Activated CD4-positive, alpha-beta memory T cell treated with anti-CD3 and anti-CD28 coated beads for 36 hours (primary cell): ENCODE data around the gene COPRS. TPM values are rescaled to one million over a fixed set of nuclear protein-coding genes. Genes with fewer than 3 reads are reported as not detected.
A peak's percentile ranks its signal among the peaks of the same experiment; 100 is the strongest.

Experiments
- CTCF ChIA-PET: fragments of 350-600 bp; sonication (Branson Sonifier 250); formaldehyde crosslinking; loops from one replicate; lab custom pipeline; 2021; ENCODE audit warnings: antibody characterized with exemption, inconsistent platforms; lab: Charles Lee
- POLR2A ChIA-PET: fragments of 350-600 bp; sonication (Branson Sonifier 250); formaldehyde crosslinking; loops from one replicate; lab custom pipeline; 2021; ENCODE audit warnings: antibody characterized with exemption; lab: Charles Lee
- DNase-seq: peaks from one replicate; pipeline ENCODE4 v3.0.0-alpha.2; 2020
- H3K27ac Mint-ChIP-seq: one replicate; pipeline ENCODE4 v1.8.0; 2021; ENCODE audit warnings: mixed read lengths
- H3K27me3 Mint-ChIP-seq: one replicate; pipeline ENCODE4 v1.8.0; 2021; ENCODE audit warnings: mixed read lengths
- H3K36me3 Mint-ChIP-seq: one replicate; pipeline ENCODE4 v1.8.0; 2021; ENCODE audit warnings: mixed read lengths
- H3K4me1 Mint-ChIP-seq: one replicate; pipeline ENCODE4 v1.8.0; 2021; ENCODE audit warnings: low read depth, mixed read lengths
- H3K4me3 Mint-ChIP-seq: one replicate; pipeline ENCODE4 v1.8.0; 2021; ENCODE audit warnings: mild to moderate bottlenecking, mixed read lengths
- H3K9me3 Mint-ChIP-seq: one replicate; pipeline ENCODE4 v1.8.0; 2021; ENCODE audit warnings: mixed read lengths
- intact Hi-C: fragments of 100-400 bp; cut with micrococcal nuclease; formaldehyde crosslinking; loops from one replicate; pipeline ENCODE4 v1.15.1; 2023
- total RNA-seq, 2 experiments: library from RNA; stranded (reverse); gene quantifications; one replicate each; pipeline ENCODE4 v1.2.3, GENCODE V29; 2021

COPRS gene, protein sequence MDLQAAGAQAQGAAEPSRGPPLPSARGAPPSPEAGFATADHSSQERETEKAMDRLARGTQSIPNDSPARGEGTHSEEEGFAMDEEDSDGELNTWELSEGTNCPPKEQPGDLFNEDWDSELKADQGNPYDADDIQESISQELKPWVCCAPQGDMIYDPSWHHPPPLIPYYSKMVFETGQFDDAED
- total RNA-seq: 10 to 100 TPM; 49.6 to 50.3 TPM

DNA sequence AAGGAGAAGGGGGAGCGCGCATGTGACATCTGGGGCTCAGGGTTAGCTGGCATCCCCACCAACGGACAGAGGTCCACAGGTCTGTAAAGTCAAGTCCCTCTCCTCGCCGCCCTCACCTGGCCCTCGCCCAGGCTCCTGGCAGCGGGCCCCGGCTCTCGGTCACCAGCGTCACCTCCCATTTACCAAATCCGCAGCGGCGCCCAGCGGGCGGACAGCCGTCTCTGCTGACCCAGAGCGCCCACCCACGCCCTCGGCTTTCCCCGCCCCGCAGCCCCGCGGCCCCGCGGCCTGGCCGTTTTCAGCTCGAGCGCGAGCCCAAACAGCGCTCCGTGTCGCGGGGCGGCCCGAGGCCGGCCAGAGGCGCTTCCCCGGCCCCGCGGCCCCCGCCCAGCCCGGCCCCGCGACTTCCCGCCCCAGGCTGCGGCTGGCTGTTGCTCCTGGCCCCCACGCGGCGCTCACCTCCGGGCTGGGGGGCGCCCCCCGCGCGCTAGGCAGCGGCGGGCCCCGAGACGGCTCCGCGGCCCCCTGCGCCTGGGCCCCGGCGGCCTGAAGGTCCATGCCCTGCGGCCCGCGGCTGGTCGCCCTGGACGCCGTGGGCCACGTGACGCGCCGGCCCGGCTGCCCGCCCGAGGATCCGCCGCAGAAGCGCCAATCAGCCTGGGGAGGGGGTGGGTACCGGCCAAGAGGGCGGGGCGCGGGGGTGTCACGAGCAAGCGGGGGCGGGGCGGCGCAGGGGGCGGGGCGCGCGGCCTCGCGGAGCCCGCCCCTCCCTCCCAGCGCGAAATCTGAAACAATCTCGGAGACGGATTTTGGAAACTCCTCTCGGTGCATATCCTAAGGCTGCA, at the start of gene COPRS:
Gene COPRS, minus strand, starts transcription at position 603 of the 845 bp plus-strand sequence. Its CDS starts 45 bp downstream, at position 558.
- peak; percentile 87 for DNase-seq
- Mint-ChIP-seq H3K4me3 (peak within 1 kb of the TSS; percentile 86), H3K4me1 (peaks cover 18% of the 10 kb centered on the region), H3K9me3 (no peaks in the 10 kb centered on the region), H3K36me3 (peaks cover 8% of the 10 kb centered on the region), H3K27ac (peak within 1 kb of the TSS; percentile 73), H3K27me3 (no peaks in the 10 kb centered on the region)
- CTCF ChIA-PET: interaction anchor here (0.7 to 6.3 kb wide), 3 partner anchors 16 to 281 kb away, joined by 3 to 44 read pairs (median 3); partner anchors contain the start of gene UTP6
- POLR2A ChIA-PET: interaction anchor here (0.6 to 0.9 kb wide), 3 partner anchors 42 to 78 kb away, joined by 3 read pairs; partner anchors contain the start of genes SUZ12 and UTP6
- intact Hi-C loops: loop anchor here (1.0 kb wide), 1 partner anchor 42 kb away; the partner anchor contains the start of gene UTP6

DNA sequence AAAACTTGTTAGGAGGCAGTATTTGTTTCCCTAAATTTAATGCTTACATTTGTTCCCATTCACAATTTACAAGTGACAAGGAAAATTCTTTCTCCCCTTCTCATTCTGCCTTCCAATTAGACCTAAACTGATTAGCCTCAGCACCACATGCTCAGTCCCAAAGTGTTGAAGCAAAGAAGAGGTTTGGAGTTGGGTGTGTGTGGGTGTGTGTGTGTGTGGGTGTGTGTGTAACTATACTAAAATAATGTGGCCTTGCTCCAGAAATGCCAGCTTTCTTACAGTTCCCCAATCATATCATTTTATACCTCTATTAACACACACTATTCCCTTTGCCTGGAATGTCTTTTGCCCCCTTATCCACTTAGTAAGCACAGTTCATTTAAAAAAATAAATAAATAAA, 49.3 kb upstream of the COPRS start:
- DNase-seq: no peak
- intact Hi-C loops: loop anchor here (10.0 kb wide), 1 partner anchor 354 kb away; no protein-coding TSS in a partner anchor
- Mint-ChIP-seq H3K27me3 (peaks cover 4% of the 10 kb centered on the region), H3K4me3 (no peak overlapping the region), H3K36me3 (no peaks in the 10 kb centered on the region), H3K27ac (no peak overlapping the region), H3K4me1 (peaks cover 4% of the 10 kb centered on the region), H3K9me3 (no peaks in the 10 kb centered on the region)
- ChIA-PET CTCF (no interaction called here), POLR2A (no interaction called here)

DNA sequence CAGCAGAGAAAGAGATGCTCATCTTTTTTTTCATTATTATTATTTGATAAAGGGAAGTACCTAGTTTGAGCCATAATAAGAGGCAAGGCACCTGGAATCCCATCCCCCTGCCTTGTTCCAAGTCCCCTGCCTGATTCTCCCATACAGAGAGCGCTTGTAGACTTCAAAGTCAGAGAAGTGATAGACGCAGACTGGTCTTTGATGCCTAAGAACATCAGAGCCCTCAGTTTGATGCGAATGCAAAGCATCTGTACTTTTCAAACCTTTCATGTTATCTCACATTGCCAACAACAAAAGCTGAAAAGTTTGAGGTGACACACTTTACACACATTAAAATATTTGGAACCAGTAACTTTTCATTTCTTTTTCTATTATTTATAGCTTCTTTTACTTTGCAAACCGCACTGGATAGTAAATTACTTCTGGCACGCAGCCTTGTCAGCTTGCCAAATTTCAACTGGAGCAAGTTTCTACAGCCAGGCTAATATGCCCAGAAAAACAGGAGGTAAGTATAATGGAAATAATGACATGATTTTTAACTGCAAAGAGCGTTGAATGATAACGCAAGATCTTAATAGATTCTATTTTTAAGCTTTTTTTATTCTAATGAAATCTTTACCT, 48.4 kb upstream of the COPRS start:
- no peak for DNase-seq
- Mint-ChIP-seq H3K36me3 (no peaks in the 10 kb centered on the region), H3K9me3 (no peaks in the 10 kb centered on the region), H3K4me3 (no peak overlapping the region), H3K4me1 (peaks cover 10% of the 10 kb centered on the region), H3K27me3 (peaks cover 4% of the 10 kb centered on the region), H3K27ac (no peak overlapping the region)
- ChIA-PET CTCF (no interaction called here), POLR2A (no interaction called here)
- intact Hi-C loops: loop anchor here (10.0 kb wide), 1 partner anchor 353 kb away; no protein-coding TSS in a partner anchor

DNA sequence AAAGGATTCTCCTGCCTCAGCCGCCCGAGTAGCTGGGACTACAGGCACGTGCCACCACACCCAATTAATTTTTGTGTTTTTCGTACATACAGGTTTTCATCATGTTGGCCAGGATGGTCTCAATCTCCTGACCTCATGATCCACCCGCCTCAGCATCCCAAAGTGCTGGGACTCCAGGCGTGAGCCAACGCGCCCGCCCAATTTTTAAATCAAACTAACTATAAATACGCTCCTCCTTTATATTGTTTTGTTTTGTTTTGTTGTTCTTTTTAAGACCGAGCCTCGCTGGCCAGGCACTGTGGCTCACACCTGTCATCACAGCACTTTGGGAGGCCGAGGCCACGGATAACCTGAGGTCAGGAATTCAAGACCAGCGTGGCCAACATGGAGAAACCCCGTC, 44.4 kb upstream of the COPRS start:
- intact Hi-C loops: loop anchor here (2.0 to 10.0 kb wide), 4 partner anchors 234 to 409 kb away; no protein-coding TSS in a partner anchor
- DNase-seq: no peak
- Mint-ChIP-seq H3K27me3 (peaks cover 1% of the 10 kb centered on the region), H3K27ac (no peak overlapping the region), H3K36me3 (peaks cover under 1% of the 10 kb centered on the region), H3K4me1 (peaks cover 17% of the 10 kb centered on the region), H3K4me3 (no peak overlapping the region), H3K9me3 (no peaks in the 10 kb centered on the region)
- ChIA-PET CTCF (interaction anchor here (1.4 kb wide), 2 partner anchors 236 to 239 kb away, joined by 3 to 4 read pairs; partner anchors contain the start of gene RHOT1), POLR2A (interaction anchor here (1.2 kb wide), 1 partner anchor 8 kb away, joined by 4 read pairs; no protein-coding TSS in a partner anchor)

DNA sequence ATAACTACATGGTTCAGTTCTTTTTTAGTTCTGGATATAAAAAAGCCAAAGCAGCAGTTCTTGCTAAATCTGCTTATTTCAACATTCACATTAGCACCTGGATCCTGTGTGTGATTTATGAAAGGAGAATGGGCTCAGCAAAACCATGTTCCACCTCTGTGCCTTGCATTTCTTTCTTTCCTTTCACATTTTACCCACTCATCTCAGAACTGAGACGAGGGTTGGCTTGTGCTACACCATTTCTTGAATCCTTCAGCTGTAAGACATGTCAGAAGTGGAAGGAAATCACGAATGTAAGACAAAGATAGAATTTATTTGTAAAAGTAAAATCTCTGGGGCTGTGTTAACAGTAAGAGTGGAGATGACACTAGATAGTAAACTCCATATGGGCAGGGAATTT, 43.6 kb upstream of the COPRS start:
- no peak overlapping the region for H3K4me3 Mint-ChIP-seq
- no peaks in the 10 kb centered on the region for H3K9me3 Mint-ChIP-seq
- H3K27ac Mint-ChIP-seq: peak overlapping the region; percentile 70
- ChIA-PET CTCF (interaction anchor here (1.0 to 1.4 kb wide), 3 partner anchors 9 to 239 kb away, joined by 3 to 4 read pairs (median 4); partner anchors contain the start of gene RHOT1), POLR2A (interaction anchor here (1.2 kb wide), 1 partner anchor 9 kb away, joined by 4 read pairs; no protein-coding TSS in a partner anchor)
- peak; percentile 52 for DNase-seq
- intact Hi-C loops: loop anchor here (2.0 to 10.0 kb wide), 4 partner anchors 235 to 408 kb away; no protein-coding TSS in a partner anchor
- peaks cover 6% of the 10 kb centered on the region for H3K36me3 Mint-ChIP-seq
- H3K27me3 Mint-ChIP-seq: no peaks in the 10 kb centered on the region
- H3K4me1 Mint-ChIP-seq: peaks cover 19% of the 10 kb centered on the region

DNA sequence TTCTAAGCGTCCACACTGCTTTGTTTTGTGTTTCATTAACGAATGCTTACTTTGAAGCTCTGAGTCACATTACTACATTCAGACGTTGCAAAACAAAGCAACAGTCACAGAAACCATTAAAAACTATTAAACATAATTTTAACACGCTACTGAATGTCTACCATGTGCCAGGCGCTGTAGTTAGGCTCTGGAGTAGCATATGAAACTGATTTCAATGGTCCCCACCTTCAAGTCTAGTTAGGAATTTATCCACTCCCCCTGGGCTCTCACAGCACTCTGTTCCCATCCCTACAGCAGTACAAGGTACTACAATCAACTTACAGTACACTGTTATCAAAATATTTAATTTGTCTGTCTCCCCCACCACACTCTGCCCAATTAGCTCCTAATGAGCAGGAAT, 41.8 kb upstream of the COPRS start:
- Mint-ChIP-seq H3K27ac (no peak overlapping the region), H3K4me1 (peaks cover 18% of the 10 kb centered on the region), H3K9me3 (no peaks in the 10 kb centered on the region), H3K36me3 (peaks cover 13% of the 10 kb centered on the region), H3K27me3 (no peaks in the 10 kb centered on the region), H3K4me3 (no peak overlapping the region)
- no peak for DNase-seq
- CTCF ChIA-PET: interaction anchor here (0.5 to 1.4 kb wide), 15 partner anchors 8 to 239 kb away, joined by 3 to 6 read pairs (median 3); partner anchors contain the start of genes COPRS, LRRC37B and SUZ12
- POLR2A ChIA-PET: interaction anchor here (1.1 to 2.1 kb wide), 3 partner anchors 37 to 43 kb away, joined by 3 to 11 read pairs (median 3); partner anchors contain the start of genes COPRS and SUZ12
- intact Hi-C loops: loop anchor here (1.0 to 10.0 kb wide), 8 partner anchors 18 to 346 kb away; partner anchors contain the start of genes COPRS and LRRC37B

DNA sequence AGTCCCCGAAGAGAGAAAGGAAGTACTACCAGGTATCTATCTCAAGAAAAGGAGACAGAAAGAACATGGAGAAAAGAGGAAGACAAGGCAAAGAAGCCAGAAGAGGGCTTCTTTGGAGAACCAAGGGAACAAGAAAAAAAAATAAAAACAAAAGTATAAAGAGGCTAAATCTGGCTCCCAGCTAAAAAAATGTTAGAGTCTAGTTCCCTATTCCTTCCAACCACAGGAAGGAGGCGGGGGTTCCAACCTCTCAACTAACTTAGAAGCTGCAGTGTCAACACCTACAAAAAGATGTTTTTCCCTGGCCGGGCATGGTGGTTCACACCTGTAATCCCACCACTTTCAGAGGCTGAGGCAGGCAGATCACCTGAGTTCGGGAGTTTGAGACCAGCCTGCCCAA, 29.1 kb upstream of the COPRS start:
- Mint-ChIP-seq H3K27me3 (no peaks in the 10 kb centered on the region), H3K9me3 (no peaks in the 10 kb centered on the region), H3K4me3 (no peak overlapping the region), H3K4me1 (no peaks in the 10 kb centered on the region), H3K27ac (no peak overlapping the region), H3K36me3 (peaks cover 47% of the 10 kb centered on the region)
- ChIA-PET POLR2A (no interaction called here), CTCF (no interaction called here)
- no peak for DNase-seq
- intact Hi-C loops: no loop called here

DNA sequence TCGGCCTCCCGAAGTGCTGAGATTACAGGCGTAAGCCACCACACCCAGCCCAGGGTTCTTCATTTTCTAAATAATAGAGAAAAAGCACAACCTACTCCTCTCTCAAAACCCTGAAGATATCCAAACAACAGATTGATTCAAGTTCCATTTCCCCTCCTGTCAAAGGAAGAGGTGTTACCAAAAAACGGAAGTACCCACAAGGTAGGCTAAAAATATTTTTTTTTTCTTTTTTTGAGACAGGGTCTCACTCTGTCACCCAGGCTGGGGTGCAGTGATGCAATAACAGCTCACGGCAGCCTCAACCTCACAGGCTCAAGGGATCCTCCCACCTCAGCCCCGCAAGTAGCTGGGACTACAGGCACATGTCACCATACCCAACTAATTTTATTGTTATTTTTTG, 23.5 kb upstream of the COPRS start:
- Mint-ChIP-seq H3K4me3 (no peak overlapping the region), H3K36me3 (peaks cover 39% of the 10 kb centered on the region)

DNA sequence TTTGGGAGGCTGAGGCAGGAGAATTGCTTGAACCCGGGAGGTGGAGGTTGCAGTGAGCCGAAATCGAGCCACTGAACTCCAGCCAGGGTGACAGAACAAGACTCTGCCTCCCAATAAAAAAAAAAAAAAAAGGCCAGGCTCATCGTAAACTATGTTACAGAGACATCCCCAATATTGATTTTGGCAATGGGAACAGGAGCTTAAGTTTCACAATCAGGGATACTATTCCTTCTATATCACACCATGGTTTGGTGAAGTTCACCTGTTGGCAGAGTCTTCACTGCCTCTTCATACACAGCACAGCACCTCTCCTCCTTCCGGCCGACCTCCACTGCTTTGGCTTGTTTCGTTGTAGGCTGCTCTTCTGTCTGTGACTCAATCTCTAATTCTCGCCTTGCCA, 21.3 kb upstream of the COPRS start:
- Mint-ChIP-seq H3K27me3 (no peaks in the 10 kb centered on the region), H3K27ac (no peak overlapping the region), H3K9me3 (no peaks in the 10 kb centered on the region), H3K4me1 (peaks cover 14% of the 10 kb centered on the region), H3K36me3 (peaks cover 38% of the 10 kb centered on the region), H3K4me3 (no peak overlapping the region)
- ChIA-PET POLR2A (interaction anchor here (0.7 kb wide), 1 partner anchor 32 kb away, joined by 3 read pairs; no protein-coding TSS in a partner anchor), CTCF (interaction anchor here (0.6 kb wide), 1 partner anchor 21 kb away, joined by 3 read pairs; the partner anchor contains the start of gene UTP6)
- no peak for DNase-seq
- intact Hi-C loops: no loop called here

More for the DNA sequence above, 23.5 kb upstream of the COPRS start:
- no peak for DNase-seq
- Mint-ChIP-seq H3K27ac (no peak overlapping the region), H3K9me3 (no peaks in the 10 kb centered on the region), H3K4me1 (peaks cover 14% of the 10 kb centered on the region), H3K27me3 (no peaks in the 10 kb centered on the region)
- ChIA-PET CTCF (no interaction called here), POLR2A (interaction anchor here (0.6 kb wide), 1 partner anchor 12 kb away, joined by 3 read pairs; no protein-coding TSS in a partner anchor)
- intact Hi-C loops: no loop called here

DNA sequence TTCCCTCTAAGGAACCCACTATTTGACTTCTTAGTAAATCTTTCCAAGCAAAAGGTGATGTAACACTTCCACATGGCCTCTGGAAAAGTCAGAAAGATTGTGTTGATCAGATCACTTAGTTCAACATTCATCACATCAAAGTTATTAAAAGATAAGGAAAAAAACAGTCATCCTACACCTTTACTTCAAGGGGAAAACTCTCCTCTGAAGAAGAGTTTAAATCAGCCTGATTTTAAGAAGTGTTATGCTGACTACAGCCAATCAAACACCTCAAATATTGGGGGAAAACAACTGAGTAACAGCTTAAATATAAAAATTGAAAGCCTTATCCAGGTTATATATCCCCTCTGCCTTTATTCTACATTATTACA, 19.6 kb upstream of the COPRS start:
- CTCF ChIA-PET: no interaction called here
- no peak overlapping the region for H3K4me3 Mint-ChIP-seq
- POLR2A ChIA-PET: no interaction called here
- DNase-seq: no peak
- peaks cover 14% of the 10 kb centered on the region for H3K4me1 Mint-ChIP-seq
- no peaks in the 10 kb centered on the region for H3K27me3 Mint-ChIP-seq
- peaks cover 36% of the 10 kb centered on the region for H3K36me3 Mint-ChIP-seq
- intact Hi-C loops: loop anchor here (1.0 kb wide), 1 partner anchor 23 kb away; the partner anchor contains the start of gene UTP6
- H3K9me3 Mint-ChIP-seq: no peaks in the 10 kb centered on the region
- H3K27ac Mint-ChIP-seq: peak overlapping the region; percentile 87
